ENCODE results near the gene RNF212B. TPM values are rescaled to one million over a fixed set of nuclear protein-coding genes. Genes with fewer than 3 reads are reported as not detected.
A peak's percentile ranks its signal among the peaks of the same experiment; 100 is the strongest.

The RNF212B gene
- total RNA-seq, 1 experiment from 2014 or later = 0.39 TPM

DNA sequence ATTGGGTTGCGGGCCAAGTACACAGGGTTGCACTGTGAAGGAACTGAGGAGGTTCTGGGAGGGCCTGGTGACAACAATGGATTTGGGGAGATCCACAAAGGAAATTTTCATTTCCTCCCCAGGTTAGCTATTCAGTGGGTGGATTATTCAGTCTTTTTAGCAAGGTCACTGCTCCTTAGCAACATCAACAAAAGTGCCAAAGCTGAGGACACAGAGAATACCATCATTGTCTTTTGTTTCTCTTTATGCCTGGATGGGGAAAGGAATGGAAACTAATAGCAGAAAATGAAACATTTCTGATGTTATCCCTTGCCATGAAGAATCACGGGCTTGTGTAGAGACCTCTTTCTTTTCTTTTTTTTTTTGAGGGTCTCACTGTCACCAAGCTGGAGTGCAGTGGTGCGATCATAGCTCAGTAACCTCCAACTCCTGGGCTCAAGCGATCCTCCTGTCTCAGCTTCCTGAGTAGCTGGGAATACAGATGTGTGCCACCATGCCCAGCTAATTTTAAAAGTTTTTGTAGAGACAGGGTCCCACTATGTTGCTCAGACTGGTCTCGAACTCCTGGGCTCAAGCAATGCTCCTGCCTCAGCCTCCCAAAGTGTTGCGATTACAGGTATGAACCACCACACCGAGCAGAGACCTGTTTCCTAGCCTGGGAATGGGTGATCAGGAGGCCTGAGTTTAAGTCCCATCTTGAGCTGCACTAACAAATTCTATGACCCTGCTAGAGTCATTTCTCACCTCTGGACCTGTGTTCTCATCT is 58.5 kb downstream of the RNF212B start:
- peaks cover 0 to 10% (median 0%) of the 10 kb centered on the region in 3 experiments; a peak in 1 of 7 replicates for H3K36me3 Mint-ChIP-seq (ENCODE audit: insufficient read depth in 1 of 3, low read depth in 3 of 3)
- peak overlapping the region in 1 of 2 experiments; percentile 7; a peak in 2 of 5 replicates for H3K4me3 Mint-ChIP-seq
- no peak overlapping the region for H3K14ac ChIP-seq (ENCODE audit: insufficient read depth, low read length)
- H3K9me3 ChIP-seq (ENCODE audit: control insufficient read depth, low read depth, low read length) = no peaks in the 10 kb centered on the region
- peaks cover 53% of the 10 kb centered on the region for H3K27me3 ChIP-seq (ENCODE audit: insufficient read depth, low read length)
- no peak overlapping the region for H4K8ac ChIP-seq (replicated peaks; ENCODE audit: insufficient read length, low read depth, low read length)
- no peak overlapping the region for H2AK5ac ChIP-seq (ENCODE audit: insufficient read length, low read length)
- no peak overlapping the region for H3K27ac ChIP-seq (ENCODE audit: insufficient read length, low read depth, low read length)
- H3K56ac ChIP-seq (ENCODE audit: insufficient read length, low read depth, low read length) = no peak overlapping the region
- no peaks in the 10 kb centered on the region for H3K79me1 ChIP-seq (ENCODE audit: insufficient read depth, low read depth, low read length, poor library complexity, severe bottlenecking)
- H3K4me1 Mint-ChIP-seq = peaks cover 21 to 29% of the 10 kb centered on the region in 2 experiments
- H3K9ac ChIP-seq (ENCODE audit: extremely low read depth, insufficient read length, low read length) = no peak overlapping the region
- no peak overlapping the region for H2AFZ ChIP-seq (ENCODE audit: low read length)
- no peak overlapping the region for H3K27ac Mint-ChIP-seq
- no peak overlapping the region for H4K5ac ChIP-seq (ENCODE audit: insufficient read length, low read depth, low read length)
- H3K23ac ChIP-seq (ENCODE audit: insufficient read length, low read depth, low read length) = no peak overlapping the region
- no peak overlapping the region for H2BK15ac ChIP-seq (ENCODE audit: low read depth, low read length)
- H3K79me2 ChIP-seq (ENCODE audit: insufficient read depth, low read length) = no peaks in the 10 kb centered on the region
- DNase-seq = no peak
- no peaks in the 10 kb centered on the region for H3K4me1 ChIP-seq (ENCODE audit: insufficient read depth, low read length)
- no peak overlapping the region for H3K4me2 ChIP-seq (ENCODE audit: insufficient read depth, insufficient read length, low read length)
- peaks cover 97% of the 10 kb centered on the region for H3K27me3 Mint-ChIP-seq (ENCODE audit: low read depth)
- no peak overlapping the region for H4K91ac ChIP-seq (ENCODE audit: insufficient read length, low read depth, low read length)
- no CpG with 5 or more reads among the region's 7 CpGs for WGBS (ENCODE audit: extremely low coverage, insufficient read length, low lambda C conversion rate)
- H2BK120ac ChIP-seq (ENCODE audit: low read depth, low read length, poor library complexity, severe bottlenecking) = no peak overlapping the region
- H2BK20ac ChIP-seq (ENCODE audit: low read depth, low read length, poor library complexity, severe bottlenecking) = no peak overlapping the region
- peaks cover 0 to 5% of the 10 kb centered on the region in 2 experiments; a peak in 1 of 5 replicates for H3K9me3 Mint-ChIP-seq
- TF ChIP-seq, protein P1, sequence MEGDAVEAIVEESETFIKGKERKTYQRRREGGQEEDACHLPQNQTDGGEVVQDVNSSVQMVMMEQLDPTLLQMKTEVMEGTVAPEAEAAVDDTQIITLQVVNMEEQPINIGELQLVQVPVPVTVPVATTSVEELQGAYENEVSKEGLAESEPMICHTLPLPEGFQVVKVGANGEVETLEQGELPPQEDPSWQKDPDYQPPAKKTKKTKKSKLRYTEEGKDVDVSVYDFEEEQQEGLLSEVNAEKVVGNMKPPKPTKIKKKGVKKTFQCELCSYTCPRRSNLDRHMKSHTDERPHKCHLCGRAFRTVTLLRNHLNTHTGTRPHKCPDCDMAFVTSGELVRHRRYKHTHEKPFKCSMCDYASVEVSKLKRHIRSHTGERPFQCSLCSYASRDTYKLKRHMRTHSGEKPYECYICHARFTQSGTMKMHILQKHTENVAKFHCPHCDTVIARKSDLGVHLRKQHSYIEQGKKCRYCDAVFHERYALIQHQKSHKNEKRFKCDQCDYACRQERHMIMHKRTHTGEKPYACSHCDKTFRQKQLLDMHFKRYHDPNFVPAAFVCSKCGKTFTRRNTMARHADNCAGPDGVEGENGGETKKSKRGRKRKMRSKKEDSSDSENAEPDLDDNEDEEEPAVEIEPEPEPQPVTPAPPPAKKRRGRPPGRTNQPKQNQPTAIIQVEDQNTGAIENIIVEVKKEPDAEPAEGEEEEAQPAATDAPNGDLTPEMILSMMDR (conservative IDR thresholded peaks at IDR 0.05) = no peak
- H2BK5ac ChIP-seq (ENCODE audit: insufficient read length, low read length) = no peak overlapping the region
- H2BK12ac ChIP-seq (ENCODE audit: insufficient read length, low read depth, low read length) = no peak overlapping the region
- H3K18ac ChIP-seq (ENCODE audit: insufficient read length, low read depth, low read length) = no peak overlapping the region
- no peaks in the 10 kb centered on the region for H4K20me1 ChIP-seq (ENCODE audit: control insufficient read depth, insufficient read depth, insufficient read length)
- H3T11ph ChIP-seq (ENCODE audit: low read length) = no peak overlapping the region
- no peak overlapping the region for H3K4ac ChIP-seq (ENCODE audit: low read depth, low read length)
- H3K23me2 ChIP-seq (ENCODE audit: insufficient read length, low read depth, low read length, poor library complexity, severe bottlenecking) = peaks cover 5% of the 10 kb centered on the region
